ENCODE data around the gene GAS1. TPM values are rescaled to one million over a fixed set of nuclear protein-coding genes. Genes with fewer than 3 reads are reported as not detected.
A peak's percentile ranks its signal among the peaks of the same experiment; 100 is the strongest.

The GAS1 gene
- total and polyA plus RNA-seq, 12 donors: 4.4 to 49.0 (median 10.6) TPM

- intact Hi-C loops (cut with DNase I): no loop called here
- no peak for DNase-seq
- no peaks in the 10 kb centered on the region for H3K36me3 ChIP-seq (replicated peaks in 1 of 2)
- H3K9me3 ChIP-seq (replicated peaks in 1 of 3): no peaks in the 10 kb centered on the region
- no peaks in the 10 kb centered on the region for H3K4me1 ChIP-seq (replicated peaks in 1 of 2)
- 63 to 69% (median 68%) methylated on average over 5 of the region's 5 CpGs for WGBS, 4 donors
- no peak overlapping the region for H3K4me3 ChIP-seq
- TF ChIP-seq CTCF (IDR thresholded peaks at IDR 0.05) (no peak), POLR2A (IDR thresholded peaks at IDR 0.05) (no peak)
- H3K27me3 ChIP-seq: no peaks in the 10 kb centered on the region
- peak overlapping the region in 1 of 5 donors; percentile 10 for H3K27ac ChIP-seq
These were observed 18.5 kb upstream of the GAS1 start for GRCh38 chr9:86965636-86966395.

GRCh38 chr9:86962692-86963091 is 15.4 kb upstream of the GAS1 start:
- H3K4me3 ChIP-seq: no peak overlapping the region

GRCh38 chr9:86960938-86961337 is 13.6 kb upstream of the GAS1 start:
- no peaks in the 10 kb centered on the region for H3K4me1 ChIP-seq (replicated peaks in 1 of 2)
- DNase-seq: no peak
- WGBS, 4 donors: 78 to 91% (median 82%) methylated on average over 6 of the region's 6 CpGs
- H3K4me3 ChIP-seq: no peak overlapping the region
- no peak overlapping the region for H3K27ac ChIP-seq
- H3K27me3 ChIP-seq: no peaks in the 10 kb centered on the region
- H3K36me3 ChIP-seq (replicated peaks in 1 of 2): no peaks in the 10 kb centered on the region
- H3K9me3 ChIP-seq (replicated peaks in 1 of 3): no peaks in the 10 kb centered on the region
- no peak for TF ChIP-seq POLR2A (IDR thresholded peaks at IDR 0.05)
- no peak for TF ChIP-seq CTCF (IDR thresholded peaks at IDR 0.05)
- intact Hi-C loops (cut with DNase I): no loop called here

More at GRCh38 chr9:86962692-86963091, 15.4 kb upstream of the GAS1 start:
- Histone ChIP-seq H3K9me3 (replicated peaks in 1 of 3) (no peaks in the 10 kb centered on the region), H3K4me1 (replicated peaks in 1 of 2) (no peaks in the 10 kb centered on the region), H3K36me3 (replicated peaks in 1 of 2) (no peaks in the 10 kb centered on the region), H3K27me3 (no peaks in the 10 kb centered on the region), H3K27ac (no peak overlapping the region)
- TF ChIP-seq CTCF (IDR thresholded peaks at IDR 0.05) (no peak), POLR2A (IDR thresholded peaks at IDR 0.05) (no peak)
- 80 to 86% (median 85%) methylated on average over 9 of the region's 9 CpGs for WGBS, 4 donors
- no peak for DNase-seq
- intact Hi-C loops (cut with DNase I): no loop called here

DNA sequence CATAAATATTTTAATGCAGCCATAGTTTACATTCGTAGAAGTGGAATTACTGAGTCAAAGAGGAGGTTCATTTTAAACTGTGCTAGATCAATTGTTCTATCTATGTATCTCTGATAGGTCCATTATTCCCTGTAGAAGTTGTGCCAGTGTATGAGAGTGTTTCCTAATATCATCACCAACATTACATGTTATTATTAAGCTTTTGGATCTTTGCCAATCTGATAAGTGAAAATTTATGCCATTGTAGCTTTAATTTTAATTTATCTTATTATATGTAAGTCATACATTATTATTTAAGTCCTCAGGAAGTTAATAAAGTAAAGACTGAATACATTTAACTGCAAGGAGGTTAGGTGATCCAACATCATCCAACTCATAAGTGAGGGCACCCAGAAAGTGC is 10.9 kb upstream of the GAS1 start:
- TF ChIP-seq POLR2A (IDR thresholded peaks at IDR 0.05) (no peak), CTCF (IDR thresholded peaks at IDR 0.05) (no peak)
- Histone ChIP-seq H3K4me3 (no peak overlapping the region), H3K36me3 (replicated peaks in 1 of 2) (no peaks in the 10 kb centered on the region), H3K27me3 (no peaks in the 10 kb centered on the region), H3K9me3 (replicated peaks in 1 of 3) (no peaks in the 10 kb centered on the region), H3K27ac (no peak overlapping the region), H3K4me1 (replicated peaks in 1 of 2) (no peaks in the 10 kb centered on the region)
- DNase-seq: no peak
- 90 to 94% (median 93%) methylated on average over 1 of the region's 1 CpG for WGBS, 4 donors
- intact Hi-C loops (cut with DNase I): loop anchor here in 1 of 2 donors (10.0 kb wide), 1 partner anchor 367 kb away; no protein-coding TSS in a partner anchor
